ENCODE data around the gene GFAP.

GRCh38 chr17:44927696-44928095 lies 12.4 kb upstream of the GFAP start:
- TF ChIP-seq GATA3 (IDR thresholded peaks at IDR 0.05; ENCODE audit: low read depth, low read length) (no peak), GATA2 (IDR thresholded peaks at IDR 0.05; ENCODE audit: low read depth, low read length) (no peak)

All from SH-SY5Y (cell line).